GM21447 (cell line): ENCODE measurements around the gene UBE2F.
"Not testable (repeated sequence)": the region's sequence is repeated elsewhere in the genome, so short reads cannot be mapped to it uniquely, and the experiment has no call there.

ENCODE experiments used
- ATAC-seq: cut with Tn5 transposase; IDR thresholded peaks from one replicate; pipeline ENCODE4 v1.9.1; 2021; ENCODE audit not compliant: unreplicated experiment

The UBE2F gene

DNA sequence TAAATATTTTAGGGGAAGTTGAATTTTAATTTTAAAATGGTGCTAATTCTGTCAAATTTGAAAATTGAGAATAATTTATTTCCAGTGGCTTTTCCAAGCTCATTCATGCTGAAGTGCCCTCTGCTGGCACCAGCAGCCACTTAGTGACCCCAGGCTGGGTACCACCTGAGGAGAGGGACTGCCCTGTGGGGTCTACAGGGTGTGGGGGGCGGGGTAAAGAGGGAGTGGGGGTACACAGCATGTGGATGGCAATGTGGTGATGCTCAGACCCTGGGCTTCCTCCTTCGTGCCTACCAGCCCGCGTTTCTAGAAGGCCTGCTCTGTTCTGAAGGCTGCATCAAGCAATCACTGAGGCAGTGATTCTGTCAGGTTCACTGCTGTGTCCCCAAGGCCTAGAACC is 48.9 kb downstream of the UBE2F start:
- no peak for ATAC-seq

DNA sequence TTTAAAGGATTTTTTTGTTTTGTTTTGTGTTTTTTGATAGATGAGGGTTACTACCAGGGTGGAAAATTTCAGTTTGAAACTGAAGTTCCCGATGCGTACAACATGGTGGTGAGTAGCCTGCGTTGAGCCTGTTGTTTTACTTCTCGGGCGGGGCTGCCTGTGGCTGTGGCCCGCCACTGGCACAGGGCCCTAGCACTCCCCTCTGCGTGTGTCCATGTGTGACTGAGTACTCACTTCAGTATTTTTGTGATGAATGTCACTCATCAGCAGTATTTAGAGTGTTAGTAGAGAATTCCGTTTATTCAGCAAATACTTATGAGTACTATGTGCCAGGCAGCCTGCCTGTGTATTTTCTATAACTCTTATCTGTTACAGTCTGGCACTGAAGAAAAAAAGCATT is 49.7 kb downstream of the UBE2F start:
- no peak for ATAC-seq

DNA sequence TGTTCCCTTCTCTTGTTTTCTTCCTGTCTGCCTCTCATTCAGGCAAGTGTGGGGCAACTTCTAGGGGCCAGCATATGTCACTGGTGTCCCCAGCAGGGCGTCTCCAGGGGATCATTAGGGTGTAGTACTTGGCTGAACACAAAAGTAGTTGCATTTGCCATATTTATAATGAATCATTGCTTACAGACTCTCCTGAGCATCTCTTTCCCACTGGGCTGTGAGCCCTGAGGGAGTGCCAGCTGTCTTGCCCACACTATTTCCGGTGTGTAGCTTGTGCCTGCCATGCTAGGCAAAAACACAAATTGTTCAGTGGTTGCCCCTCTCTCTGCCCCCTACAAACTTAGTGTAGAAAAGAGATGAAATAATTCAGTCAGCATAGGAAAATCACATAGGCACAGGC is 53.1 kb downstream of the UBE2F start:
- no peak for ATAC-seq

- ATAC-seq = no peak
Observed at GRCh38 chr2:238020816-238021215, 54.0 kb downstream of the UBE2F start.

DNA sequence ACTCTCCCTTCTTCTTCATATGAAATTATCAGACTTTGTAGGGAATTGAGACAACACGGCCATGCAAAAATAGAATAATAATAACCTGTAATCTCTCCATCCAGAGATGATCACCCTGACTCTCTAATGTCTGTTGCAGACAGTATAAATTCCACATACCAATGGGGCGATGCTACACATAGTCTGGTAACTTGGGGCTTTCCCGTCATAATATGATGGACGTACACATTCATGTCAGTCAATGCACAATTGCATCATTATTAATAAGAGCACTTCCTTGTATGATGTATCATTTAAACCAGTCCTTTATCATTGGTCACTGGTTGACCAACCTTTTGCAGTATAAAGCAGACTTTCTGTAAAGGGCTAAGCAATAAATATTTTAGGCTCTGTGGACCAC is 54.5 kb downstream of the UBE2F start:
- no peak for ATAC-seq

DNA sequence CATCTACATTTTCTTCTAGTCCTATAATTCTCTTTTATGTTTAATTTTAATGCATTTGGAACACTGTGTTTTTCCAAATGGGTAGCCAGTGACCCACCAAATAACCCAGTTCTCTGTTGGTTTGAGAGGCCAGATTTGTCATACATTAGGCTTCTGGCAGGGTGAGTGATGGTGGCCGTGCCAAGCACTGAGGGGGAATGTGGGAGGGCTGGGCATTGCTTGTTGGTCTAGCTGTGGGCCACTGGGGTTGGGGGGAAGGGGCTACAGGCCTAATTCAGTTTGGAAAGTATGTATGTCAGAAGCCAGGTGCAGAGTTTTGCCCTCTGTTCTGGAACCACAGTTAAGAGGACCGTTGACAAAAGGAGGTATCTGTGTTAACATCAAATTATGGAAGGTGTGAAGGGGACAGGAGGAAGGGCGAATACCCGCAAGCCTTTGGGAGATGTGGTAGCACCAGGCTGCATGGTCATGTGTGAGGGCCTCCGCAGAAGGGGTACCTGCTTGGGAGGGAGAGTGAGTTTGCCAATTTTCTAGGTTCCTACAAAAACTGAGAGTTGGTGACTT is 55.9 kb downstream of the UBE2F start:
- ATAC-seq = no peak

GRCh38 chr2:238023608-238024007 is 56.8 kb downstream of the UBE2F start:
- no peak for ATAC-seq

GRCh38 chr2:238024986-238025385 is 58.2 kb downstream of the UBE2F start:
- ATAC-seq = no peak

- no peak for ATAC-seq
Observed at GRCh38 chr2:238025741-238026360, 59.0 kb downstream of the UBE2F start.

- ATAC-seq = no peak
Observed at GRCh38 chr2:238027058-238027457, 60.2 kb downstream of the UBE2F start.

- no peak for ATAC-seq
Observed at GRCh38 chr2:238027591-238028415, 61.0 kb downstream of the UBE2F start.

DNA sequence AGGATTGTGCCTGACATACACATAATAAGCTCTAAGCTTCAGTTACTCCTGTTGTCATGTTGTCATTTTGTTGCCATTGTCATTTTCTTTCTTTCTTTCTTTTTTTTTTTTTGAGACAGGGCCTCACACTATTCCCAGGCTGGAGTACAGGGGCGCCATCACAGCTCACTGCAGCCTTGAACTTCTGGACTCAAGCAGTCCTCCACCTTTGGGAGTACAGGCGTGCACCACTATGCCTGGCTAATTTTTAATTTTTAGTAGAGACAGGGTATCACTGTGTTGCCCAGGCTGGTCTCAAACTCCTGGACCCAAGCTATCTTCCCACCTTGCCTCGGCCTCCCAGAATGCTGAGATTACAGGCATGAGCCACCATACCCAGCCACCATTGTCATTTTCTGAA is 63.0 kb downstream of the UBE2F start:
- no peak for ATAC-seq

DNA sequence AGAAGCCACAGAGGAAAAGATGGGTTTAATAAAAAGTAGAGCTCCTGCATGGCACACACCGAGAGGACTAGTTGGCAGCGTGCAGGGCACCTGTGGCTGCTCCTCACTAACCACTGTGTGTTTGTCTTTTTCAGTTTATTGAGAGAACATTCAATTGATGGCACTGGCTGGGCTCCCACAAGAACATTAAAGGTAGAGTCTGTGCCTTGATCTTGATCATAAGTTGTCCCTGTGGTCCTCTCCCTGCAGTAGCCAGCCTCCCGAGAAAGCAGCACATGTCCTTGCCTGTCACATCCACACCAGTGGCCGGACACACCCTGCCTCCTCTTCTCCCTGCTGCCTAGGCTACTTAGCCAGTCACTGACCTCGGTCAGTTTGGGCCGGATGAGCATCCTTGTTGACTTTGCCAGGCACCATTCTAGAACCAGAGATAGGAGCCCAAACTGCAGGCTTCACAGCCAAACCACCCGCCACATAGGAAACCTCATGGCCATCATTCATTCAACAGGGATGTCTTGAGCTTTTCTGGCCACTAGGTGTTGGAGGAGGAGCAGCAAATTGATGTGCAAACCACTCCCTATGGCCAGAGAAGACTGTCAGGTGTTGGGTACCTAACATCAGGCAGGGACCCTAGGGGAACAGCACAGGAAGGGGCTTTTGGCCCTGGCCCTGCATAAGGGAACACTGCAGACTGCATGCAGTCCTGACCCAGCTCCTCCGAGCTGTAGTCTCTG is 63.8 kb downstream of the UBE2F start:
- no peak for ATAC-seq

DNA sequence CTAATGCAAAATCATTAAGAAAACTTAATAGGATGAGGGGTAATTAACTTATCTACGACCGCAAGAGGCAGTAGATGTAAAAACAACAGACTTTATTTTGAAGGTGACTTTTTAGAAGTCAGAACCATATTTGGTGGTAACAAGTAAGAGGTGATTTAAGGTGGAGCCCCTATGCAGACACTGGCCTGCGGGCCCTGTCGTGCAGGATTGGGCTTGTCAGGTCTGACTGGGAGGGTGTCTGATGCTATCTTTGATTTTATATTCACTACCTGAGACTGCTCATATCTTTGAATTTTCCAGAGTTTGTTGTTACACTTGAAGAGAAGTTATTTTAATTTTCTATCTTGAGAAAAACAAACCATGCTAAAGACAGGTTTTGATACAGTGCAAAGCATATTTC is 64.9 kb downstream of the UBE2F start:
- ATAC-seq = no peak

DNA sequence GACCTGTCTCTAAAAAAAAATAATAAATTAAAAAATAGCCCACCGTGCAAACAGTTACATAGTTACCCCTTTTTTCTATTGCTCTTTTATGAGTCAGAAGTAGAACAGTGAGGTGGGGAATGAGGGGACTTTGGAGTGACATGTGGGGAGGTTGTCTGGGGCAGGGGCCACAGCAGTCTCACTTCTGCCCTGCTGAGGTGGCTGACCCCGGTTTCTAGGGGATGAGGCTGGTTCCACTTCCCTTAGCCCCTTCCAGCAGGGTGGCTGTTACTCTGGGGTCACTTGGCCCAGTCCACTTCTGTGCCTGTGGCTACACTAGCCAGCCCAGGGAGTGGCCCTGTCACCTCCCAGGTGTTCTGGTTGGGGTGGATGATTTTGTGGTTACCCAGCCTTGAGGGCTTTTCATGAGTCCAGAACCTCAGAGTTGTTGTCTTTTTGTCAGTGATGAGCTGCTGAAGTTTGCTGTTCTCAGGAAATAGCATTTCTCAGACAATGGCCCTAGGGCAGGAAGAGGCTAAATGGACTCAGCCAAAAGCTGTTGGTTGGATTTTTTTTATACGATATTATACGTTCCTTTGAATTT is 66.0 kb downstream of the UBE2F start:
- no peak for ATAC-seq

- ATAC-seq = not testable (repeated sequence)
Observed at GRCh38 chr2:238033991-238034390, 67.2 kb downstream of the UBE2F start.

GRCh38 chr2:238038203-238038602 is 71.4 kb downstream of the UBE2F start:
- no peak for ATAC-seq

GRCh38 chr2:238039151-238039550 is 72.3 kb downstream of the UBE2F start:
- no peak for ATAC-seq

DNA sequence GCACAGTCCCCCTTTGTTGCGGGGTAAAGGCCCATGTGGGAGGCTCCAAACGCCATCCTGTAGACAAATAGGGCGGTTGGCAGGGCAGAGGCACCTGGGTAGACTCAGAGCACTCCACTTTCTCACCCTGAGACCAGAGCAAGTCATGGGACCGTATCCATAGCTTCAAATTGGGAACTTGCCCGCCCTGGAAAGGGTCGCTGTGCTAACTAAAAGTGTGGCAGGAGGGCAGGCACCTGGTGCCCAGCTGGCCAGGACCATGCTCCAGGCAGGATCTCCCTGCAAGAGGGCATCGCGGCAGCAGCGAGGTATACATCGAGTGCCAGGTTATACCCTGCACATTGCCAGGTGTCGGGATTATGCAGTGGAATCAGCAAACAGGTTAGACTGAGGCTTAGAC is 73.2 kb downstream of the UBE2F start:
- no peak for ATAC-seq

- no peak for ATAC-seq
Observed at GRCh38 chr2:238040918-238041317, 74.1 kb downstream of the UBE2F start.

- no peak for ATAC-seq
Observed at GRCh38 chr2:238042090-238042489, 75.3 kb downstream of the UBE2F start.
